K562 (cell line): ENCODE measurements around the gene NENF. TPM values are rescaled to one million over a fixed set of nuclear protein-coding genes. Genes with fewer than 3 reads are reported as not detected.

Source experiments
- BCL6 ChIP-seq: fragments of 250-450 bp; sonication (Bioruptor Pico); IDR thresholded peaks from 2 replicates; pipeline ENCODE4 v1.4.0; 2020
- COPS2 ChIP-seq: fragments of 450-650 bp; conservative IDR thresholded peaks from 2 replicates; pipeline ENCODE4 v1.6.1; 2016; ENCODE audit warnings: mild to moderate bottlenecking, moderate library complexity
- EP400 ChIP-seq: fragments of 450-650 bp; IDR thresholded peaks from 2 replicates; pipeline ENCODE4 v1.6.1; 2017; ENCODE audit warnings: antibody characterized with exemption, mild to moderate bottlenecking, moderate library complexity
- HMG20A ChIP-seq: fragments of 450-650 bp; formaldehyde crosslinking; conservative IDR thresholded peaks from 2 replicates; pipeline ENCODE4 v1.4.0; 2020; ENCODE audit warnings: mild to moderate bottlenecking, mixed read lengths
- NEUROD1 ChIP-seq: fragments of 150-350 bp; IDR thresholded peaks from 2 replicates; pipeline ENCODE4 v1.6.1; 2014; ENCODE audit warnings: borderline replicate concordance, low read length, low read depth; ENCODE audit not compliant: partially characterized antibody
- NUFIP1 ChIP-seq: fragments of 450-650 bp; IDR thresholded peaks from 2 replicates; pipeline ENCODE4 v1.6.1; 2018; ENCODE audit not compliant: partially characterized antibody
- SMARCA4 ChIP-seq: fragments of 450-650 bp; IDR thresholded peaks from 2 replicates; pipeline ENCODE4 v1.6.1; 2016
- TBP ChIP-seq: optimal IDR thresholded peaks from 2 replicates; pipeline ENCODE3; 2011; ENCODE audit warnings: low read depth, low read length, improper control_type of control experiment
- U2AF1 ChIP-seq: fragments of 200-400 bp; formaldehyde crosslinking; optimal IDR thresholded peaks from 2 replicates; pipeline ENCODE3; 2017; ENCODE audit warnings: mild to moderate bottlenecking, low read depth, low read length, moderate library complexity
- ZEB2 ChIP-seq: fragments of 450-650 bp; IDR thresholded peaks from 2 replicates; pipeline ENCODE4 v1.6.1; 2016
- ZNF408 ChIP-seq: fragments of 250-450 bp; sonication (Bioruptor Pico); IDR thresholded peaks from 2 replicates; pipeline ENCODE4 v1.4.0; 2020; ENCODE audit warnings: low read depth, mild to moderate bottlenecking, moderate library complexity
- ZNF584 ChIP-seq: fragments of 200-800 bp; sonication (Bioruptor generic); IDR thresholded peaks from 2 replicates; pipeline ENCODE4 v1.6.1; 2016; ENCODE audit warnings: low read depth, mild to moderate bottlenecking, missing genetic modification characterization, missing compliant biosample characterization
- ZNF589 ChIP-seq: fragments of 200-800 bp; sonication (Bioruptor generic); IDR thresholded peaks from 2 replicates; pipeline ENCODE4 v1.6.1; 2016; ENCODE audit warnings: low read depth, missing genetic modification characterization, missing compliant biosample characterization
- ZNF780A ChIP-seq: fragments of 250-450 bp; sonication (Bioruptor Pico); IDR thresholded peaks from 2 replicates; pipeline ENCODE4 v1.5.0; 2021; ENCODE audit warnings: mild to moderate bottlenecking
- polyA plus RNA-seq, 8 experiments: library from polyadenylated mRNA; depleted of rRNA in 4 of 8; stranded (reverse) in 5 of 8; unstranded in 3 of 8; fragments of >200 nt; fragmentation: Nextera tagmentation in 2 of 8; fragmentation: Illumina TruSeq in 1 of 8; extraction: Ambion mirVana in 2 of 8; extraction: Trizol in 1 of 8; gene quantifications; 2 replicates each; pipeline versions ENCODE4 v1.2.1 to v1.2.3, GENCODE V29; 2011 to 2014; ENCODE audit warnings: inconsistent platforms in 1 of 8, missing spikeins in 1 of 8
- total RNA-seq, 7 experiments: library from RNA; depleted of rRNA in 6 of 7; stranded (reverse); fragments of >200 nt in 6 of 7; fragmentation: Illumina TruSeq in 2 of 7; extraction: Trizol in 2 of 7; gene quantifications; 2 replicates each; pipeline versions ENCODE4 v1.2.1 to v1.2.3, GENCODE V29; 2011 to 2021; ENCODE audit warnings: low replicate concordance in 1 of 7
- TF ChIP-seq, protein P1 (sequence below): IDR thresholded peaks from 3 replicates; pipeline ENCODE4 v1.6.1; 2011; ENCODE audit warnings: borderline replicate concordance, mild to moderate bottlenecking; ENCODE audit not compliant: insufficient read length, insufficient read depth
- TF ChIP-seq, protein P2 (sequence below), 2 experiments: fragments of 150-350 bp in 1 of 2; IDR thresholded peaks; 2 replicates each; pipeline ENCODE4 v1.6.1; 2012 to 2016; ENCODE audit warnings: low read depth in 2 of 2, low read length in 2 of 2, mild to moderate bottlenecking in 1 of 2, moderate library complexity in 1 of 2
- TF ChIP-seq, protein P3 (sequence below): sonication (generic); formaldehyde crosslinking; IDR thresholded peaks from 2 replicates; pipeline ENCODE4 v1.8.0; 2022; ENCODE audit warnings: missing genetic modification reagents, mild to moderate bottlenecking, borderline replicate concordance
- TF ChIP-seq, protein P4 (sequence below): fragments of 250-450 bp; sonication (Bioruptor Pico); IDR thresholded peaks from 2 replicates; pipeline ENCODE4 v1.5.0; 2021

Gene NENF
- total and polyA plus RNA-seq, 9 of the 15 experiments (the other 6 are each of a cell fraction or from before 2014, with no cell fraction given), result 6.1 to 100 (median 72.8) TPM

GRCh38 chr1:212488436-212489283 is 55.9 kb downstream of the NENF start (continued):
- TF ChIP-seq, protein P1, sequence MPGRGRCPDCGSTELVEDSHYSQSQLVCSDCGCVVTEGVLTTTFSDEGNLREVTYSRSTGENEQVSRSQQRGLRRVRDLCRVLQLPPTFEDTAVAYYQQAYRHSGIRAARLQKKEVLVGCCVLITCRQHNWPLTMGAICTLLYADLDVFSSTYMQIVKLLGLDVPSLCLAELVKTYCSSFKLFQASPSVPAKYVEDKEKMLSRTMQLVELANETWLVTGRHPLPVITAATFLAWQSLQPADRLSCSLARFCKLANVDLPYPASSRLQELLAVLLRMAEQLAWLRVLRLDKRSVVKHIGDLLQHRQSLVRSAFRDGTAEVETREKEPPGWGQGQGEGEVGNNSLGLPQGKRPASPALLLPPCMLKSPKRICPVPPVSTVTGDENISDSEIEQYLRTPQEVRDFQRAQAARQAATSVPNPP, result no peak
- TF ChIP-seq NUFIP1 (no peak), EP400 (peak; percentile 64; the same call in 1 of the 2 replicates), NEUROD1 (peak; percentile 78), ZNF780A (CRISPR knock-in tag) (no peak), U2AF1 (no peak), SMARCA4 (peak; percentile 69; the same call in 1 of the 2 replicates), ZNF584 (CRISPR knock-in tag) (peak; percentile 73; the same call in 1 of the 2 replicates), HMG20A (no peak), ZEB2 (peak; percentile 95), ZNF408 (CRISPR knock-in tag) (no peak), ZNF589 (CRISPR knock-in tag) (peak; percentile 96), TBP (no peak), COPS2 (no peak), BCL6 (no peak)
- TF ChIP-seq, protein P2, sequence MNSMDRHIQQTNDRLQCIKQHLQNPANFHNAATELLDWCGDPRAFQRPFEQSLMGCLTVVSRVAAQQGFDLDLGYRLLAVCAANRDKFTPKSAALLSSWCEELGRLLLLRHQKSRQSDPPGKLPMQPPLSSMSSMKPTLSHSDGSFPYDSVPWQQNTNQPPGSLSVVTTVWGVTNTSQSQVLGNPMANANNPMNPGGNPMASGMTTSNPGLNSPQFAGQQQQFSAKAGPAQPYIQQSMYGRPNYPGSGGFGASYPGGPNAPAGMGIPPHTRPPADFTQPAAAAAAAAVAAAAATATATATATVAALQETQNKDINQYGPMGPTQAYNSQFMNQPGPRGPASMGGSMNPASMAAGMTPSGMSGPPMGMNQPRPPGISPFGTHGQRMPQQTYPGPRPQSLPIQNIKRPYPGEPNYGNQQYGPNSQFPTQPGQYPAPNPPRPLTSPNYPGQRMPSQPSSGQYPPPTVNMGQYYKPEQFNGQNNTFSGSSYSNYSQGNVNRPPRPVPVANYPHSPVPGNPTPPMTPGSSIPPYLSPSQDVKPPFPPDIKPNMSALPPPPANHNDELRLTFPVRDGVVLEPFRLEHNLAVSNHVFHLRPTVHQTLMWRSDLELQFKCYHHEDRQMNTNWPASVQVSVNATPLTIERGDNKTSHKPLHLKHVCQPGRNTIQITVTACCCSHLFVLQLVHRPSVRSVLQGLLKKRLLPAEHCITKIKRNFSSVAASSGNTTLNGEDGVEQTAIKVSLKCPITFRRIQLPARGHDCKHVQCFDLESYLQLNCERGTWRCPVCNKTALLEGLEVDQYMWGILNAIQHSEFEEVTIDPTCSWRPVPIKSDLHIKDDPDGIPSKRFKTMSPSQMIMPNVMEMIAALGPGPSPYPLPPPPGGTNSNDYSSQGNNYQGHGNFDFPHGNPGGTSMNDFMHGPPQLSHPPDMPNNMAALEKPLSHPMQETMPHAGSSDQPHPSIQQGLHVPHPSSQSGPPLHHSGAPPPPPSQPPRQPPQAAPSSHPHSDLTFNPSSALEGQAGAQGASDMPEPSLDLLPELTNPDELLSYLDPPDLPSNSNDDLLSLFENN (IDR thresholded peaks at IDR 0.05; ENCODE audit: low read depth in 2 of 2, low read length in 2 of 2), result no peak
- TF ChIP-seq, protein P3, sequence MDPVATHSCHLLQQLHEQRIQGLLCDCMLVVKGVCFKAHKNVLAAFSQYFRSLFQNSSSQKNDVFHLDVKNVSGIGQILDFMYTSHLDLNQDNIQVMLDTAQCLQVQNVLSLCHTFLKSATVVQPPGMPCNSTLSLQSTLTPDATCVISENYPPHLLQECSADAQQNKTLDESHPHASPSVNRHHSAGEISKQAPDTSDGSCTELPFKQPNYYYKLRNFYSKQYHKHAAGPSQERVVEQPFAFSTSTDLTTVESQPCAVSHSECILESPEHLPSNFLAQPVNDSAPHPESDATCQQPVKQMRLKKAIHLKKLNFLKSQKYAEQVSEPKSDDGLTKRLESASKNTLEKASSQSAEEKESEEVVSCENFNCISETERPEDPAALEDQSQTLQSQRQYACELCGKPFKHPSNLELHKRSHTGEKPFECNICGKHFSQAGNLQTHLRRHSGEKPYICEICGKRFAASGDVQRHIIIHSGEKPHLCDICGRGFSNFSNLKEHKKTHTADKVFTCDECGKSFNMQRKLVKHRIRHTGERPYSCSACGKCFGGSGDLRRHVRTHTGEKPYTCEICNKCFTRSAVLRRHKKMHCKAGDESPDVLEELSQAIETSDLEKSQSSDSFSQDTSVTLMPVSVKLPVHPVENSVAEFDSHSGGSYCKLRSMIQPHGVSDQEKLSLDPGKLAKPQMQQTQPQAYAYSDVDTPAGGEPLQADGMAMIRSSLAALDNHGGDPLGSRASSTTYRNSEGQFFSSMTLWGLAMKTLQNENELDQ (CRISPR knock-in tag), result no peak
- TF ChIP-seq, protein P4, sequence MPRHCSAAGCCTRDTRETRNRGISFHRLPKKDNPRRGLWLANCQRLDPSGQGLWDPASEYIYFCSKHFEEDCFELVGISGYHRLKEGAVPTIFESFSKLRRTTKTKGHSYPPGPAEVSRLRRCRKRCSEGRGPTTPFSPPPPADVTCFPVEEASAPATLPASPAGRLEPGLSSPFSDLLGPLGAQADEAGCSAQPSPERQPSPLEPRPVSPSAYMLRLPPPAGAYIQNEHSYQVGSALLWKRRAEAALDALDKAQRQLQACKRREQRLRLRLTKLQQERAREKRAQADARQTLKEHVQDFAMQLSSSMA (CRISPR knock-in tag), result no peak
